Epithelial cell of esophagus (primary cell): ENCODE results near the gene AOPEP.
A peak's percentile ranks its signal among the peaks of the same experiment; 100 is the strongest.

Experiments used
- DNase-seq: peaks from one replicate; pipeline ENCODE4 v3.0.0; 2010; ENCODE audit warnings: low read depth
- H3K4me3 ChIP-seq: 2 replicates; pipeline ENCODE4 v1.5.1; 2011; ENCODE audit warnings: mild to moderate bottlenecking, low read length, control low read depth
- TF ChIP-seq, protein P1 (sequence below): IDR thresholded peaks from 2 replicates; pipeline ENCODE4 v1.5.1; 2011; ENCODE audit warnings: low read depth, mild to moderate bottlenecking, low read length, control low read depth, inconsistent platforms; ENCODE audit not compliant: insufficient read depth; ENCODE audit errors: missing control alignments

The AOPEP gene

GRCh38 chr9:95001720-95002119 lies 275.2 kb downstream of the AOPEP start:
- TF ChIP-seq, protein P1, sequence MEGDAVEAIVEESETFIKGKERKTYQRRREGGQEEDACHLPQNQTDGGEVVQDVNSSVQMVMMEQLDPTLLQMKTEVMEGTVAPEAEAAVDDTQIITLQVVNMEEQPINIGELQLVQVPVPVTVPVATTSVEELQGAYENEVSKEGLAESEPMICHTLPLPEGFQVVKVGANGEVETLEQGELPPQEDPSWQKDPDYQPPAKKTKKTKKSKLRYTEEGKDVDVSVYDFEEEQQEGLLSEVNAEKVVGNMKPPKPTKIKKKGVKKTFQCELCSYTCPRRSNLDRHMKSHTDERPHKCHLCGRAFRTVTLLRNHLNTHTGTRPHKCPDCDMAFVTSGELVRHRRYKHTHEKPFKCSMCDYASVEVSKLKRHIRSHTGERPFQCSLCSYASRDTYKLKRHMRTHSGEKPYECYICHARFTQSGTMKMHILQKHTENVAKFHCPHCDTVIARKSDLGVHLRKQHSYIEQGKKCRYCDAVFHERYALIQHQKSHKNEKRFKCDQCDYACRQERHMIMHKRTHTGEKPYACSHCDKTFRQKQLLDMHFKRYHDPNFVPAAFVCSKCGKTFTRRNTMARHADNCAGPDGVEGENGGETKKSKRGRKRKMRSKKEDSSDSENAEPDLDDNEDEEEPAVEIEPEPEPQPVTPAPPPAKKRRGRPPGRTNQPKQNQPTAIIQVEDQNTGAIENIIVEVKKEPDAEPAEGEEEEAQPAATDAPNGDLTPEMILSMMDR = no peak
- DNase-seq = no peak

GRCh38 chr9:95003689-95004410 lies 277.4 kb downstream of the AOPEP start:
- H3K4me3 ChIP-seq = peak overlapping the region; percentile 80
- DNase-seq = peak; percentile 61
- TF ChIP-seq, protein P1 = peak; percentile 25

More at GRCh38 chr9:95001720-95002119, 275.2 kb downstream of the AOPEP start:
- no peak overlapping the region for H3K4me3 ChIP-seq

DNA sequence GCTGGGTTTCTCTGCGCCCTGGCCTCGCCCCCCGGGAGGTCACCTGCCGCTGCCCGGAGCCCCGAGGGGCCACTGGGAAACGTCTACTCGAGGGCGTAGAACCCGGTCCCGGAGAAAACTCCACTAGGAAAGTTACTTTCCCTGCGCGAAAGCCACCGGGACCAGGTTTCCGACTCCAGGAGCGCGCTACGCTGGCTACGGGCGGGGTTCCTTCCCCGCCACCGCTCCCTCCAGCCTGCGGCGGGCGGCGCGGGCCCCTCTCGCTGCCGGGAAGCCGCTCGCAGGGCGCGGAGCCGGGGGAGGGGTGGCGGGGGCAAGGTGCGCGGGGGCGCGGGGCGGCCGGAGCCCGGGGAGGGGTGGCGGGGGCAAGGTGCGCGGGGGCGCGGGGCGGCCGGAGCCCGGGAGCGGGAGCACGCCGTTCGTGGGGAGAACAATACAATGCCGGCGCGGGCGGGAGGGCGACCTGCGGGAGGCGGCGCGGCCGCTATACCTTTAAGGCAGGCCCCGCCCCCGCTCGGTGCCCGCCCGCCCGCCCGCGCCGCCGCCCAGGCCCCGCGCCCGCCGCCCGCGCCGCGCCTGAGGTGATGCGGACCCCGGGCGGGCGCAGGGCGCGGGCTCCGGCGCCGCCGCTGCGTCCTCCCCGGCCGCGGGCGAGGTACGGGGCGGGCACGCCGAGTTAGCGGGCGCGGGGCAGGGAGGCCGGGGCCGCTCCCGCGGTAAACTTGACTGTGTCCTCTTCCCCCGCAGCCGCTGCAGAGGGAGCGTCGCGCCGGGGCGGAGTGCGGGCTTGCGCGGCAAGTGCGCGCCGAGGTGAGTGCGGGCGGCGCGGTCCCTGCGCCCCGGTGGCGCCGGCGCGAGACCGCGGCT lies 278.1 kb downstream of the AOPEP start:
- H3K4me3 ChIP-seq = peak overlapping the region; percentile 86
- peak; percentile 68 for DNase-seq
- TF ChIP-seq, protein P1 = no peak

- peak overlapping the region; percentile 86 for H3K4me3 ChIP-seq
- TF ChIP-seq, protein P1 = no peak
- DNase-seq = peak; percentile 35
Observed at GRCh38 chr9:95005278-95006143, 279.0 kb downstream of the AOPEP start.

- DNase-seq = peak; percentile 52
- H3K4me3 ChIP-seq = peak overlapping the region; percentile 86
- TF ChIP-seq, protein P1 = no peak
Observed at GRCh38 chr9:95007226-95007869, 280.8 kb downstream of the AOPEP start.

- peak; percentile 60 for DNase-seq
- TF ChIP-seq, protein P1 = no peak
- peak overlapping the region; percentile 86 for H3K4me3 ChIP-seq
Observed at GRCh38 chr9:95008151-95008771, 281.8 kb downstream of the AOPEP start.
